SK-N-MC (cell line): Measurements from ENCODE around the gene HCFC1.

Experiments used
- EZH2 ChIP-seq: fragments of 200-600 bp; sonication (generic); IDR thresholded peaks from one replicate; pipeline ENCODE4 v1.6.1; 2017; ENCODE audit warnings: antibody characterized with exemption
- POLR2AphosphoS5 ChIP-seq: IDR thresholded peaks from 2 replicates; pipeline ENCODE4 v1.6.1; 2012; ENCODE audit warnings: mild to moderate bottlenecking, low read depth, low read length, borderline replicate concordance

GRCh38 chrX:153963546-153963945 lies 8.1 kb downstream of the HCFC1 start:
- TF ChIP-seq EZH2 (no peak), POLR2AphosphoS5 (no peak)
